ENCODE data around the gene TYMS.

The TYMS gene

GRCh38 chr18:686339-687111 is 29.1 kb downstream of the TYMS start:
- no peak overlapping the region for H3K4me3 ChIP-seq (replicated peaks; ENCODE audit: low read depth, low read length)
- no peak for DNase-seq (ENCODE audit: extremely low read depth, low read depth)

DNA sequence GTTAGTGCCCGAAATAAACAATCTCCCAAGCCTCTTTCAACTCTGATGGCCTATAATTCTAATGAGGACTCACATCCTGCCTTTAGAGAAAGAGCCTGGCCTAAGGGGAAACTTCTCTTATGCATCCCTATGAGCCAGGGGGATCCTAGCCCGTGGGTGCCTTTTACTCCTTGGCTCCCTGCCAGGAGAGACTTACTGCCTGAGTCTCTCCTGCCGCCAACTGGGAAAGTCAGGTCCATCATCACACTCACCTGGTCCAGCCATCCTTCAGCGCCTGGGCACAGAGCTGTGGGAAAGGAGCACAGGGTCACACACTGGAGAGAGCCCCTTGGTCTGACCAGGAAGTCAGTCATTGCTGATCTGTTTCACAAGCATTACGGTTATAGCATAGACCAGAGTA is 30.9 kb downstream of the TYMS start:
- DNase-seq (ENCODE audit: extremely low read depth, low read depth) = no peak

More at GRCh38 chr18:686339-687111, 29.1 kb downstream of the TYMS start:
- TF ChIP-seq, protein P1, sequence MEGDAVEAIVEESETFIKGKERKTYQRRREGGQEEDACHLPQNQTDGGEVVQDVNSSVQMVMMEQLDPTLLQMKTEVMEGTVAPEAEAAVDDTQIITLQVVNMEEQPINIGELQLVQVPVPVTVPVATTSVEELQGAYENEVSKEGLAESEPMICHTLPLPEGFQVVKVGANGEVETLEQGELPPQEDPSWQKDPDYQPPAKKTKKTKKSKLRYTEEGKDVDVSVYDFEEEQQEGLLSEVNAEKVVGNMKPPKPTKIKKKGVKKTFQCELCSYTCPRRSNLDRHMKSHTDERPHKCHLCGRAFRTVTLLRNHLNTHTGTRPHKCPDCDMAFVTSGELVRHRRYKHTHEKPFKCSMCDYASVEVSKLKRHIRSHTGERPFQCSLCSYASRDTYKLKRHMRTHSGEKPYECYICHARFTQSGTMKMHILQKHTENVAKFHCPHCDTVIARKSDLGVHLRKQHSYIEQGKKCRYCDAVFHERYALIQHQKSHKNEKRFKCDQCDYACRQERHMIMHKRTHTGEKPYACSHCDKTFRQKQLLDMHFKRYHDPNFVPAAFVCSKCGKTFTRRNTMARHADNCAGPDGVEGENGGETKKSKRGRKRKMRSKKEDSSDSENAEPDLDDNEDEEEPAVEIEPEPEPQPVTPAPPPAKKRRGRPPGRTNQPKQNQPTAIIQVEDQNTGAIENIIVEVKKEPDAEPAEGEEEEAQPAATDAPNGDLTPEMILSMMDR (IDR thresholded peaks at IDR 0.05; ENCODE audit: low read depth, low read length, missing control alignments) = no peak

GRCh38 chr18:692824-693223 is 35.4 kb downstream of the TYMS start:
- DNase-seq (ENCODE audit: extremely low read depth, low read depth) = no peak
- TF ChIP-seq, protein P1 (IDR thresholded peaks at IDR 0.05; ENCODE audit: low read depth, low read length, missing control alignments) = no peak
- no peak overlapping the region for H3K4me3 ChIP-seq (replicated peaks; ENCODE audit: low read depth, low read length)

More for the DNA sequence above, 30.9 kb downstream of the TYMS start:
- no peak overlapping the region for H3K4me3 ChIP-seq (replicated peaks; ENCODE audit: low read depth, low read length)
- TF ChIP-seq, protein P1 (IDR thresholded peaks at IDR 0.05; ENCODE audit: low read depth, low read length, missing control alignments) = no peak

DNA sequence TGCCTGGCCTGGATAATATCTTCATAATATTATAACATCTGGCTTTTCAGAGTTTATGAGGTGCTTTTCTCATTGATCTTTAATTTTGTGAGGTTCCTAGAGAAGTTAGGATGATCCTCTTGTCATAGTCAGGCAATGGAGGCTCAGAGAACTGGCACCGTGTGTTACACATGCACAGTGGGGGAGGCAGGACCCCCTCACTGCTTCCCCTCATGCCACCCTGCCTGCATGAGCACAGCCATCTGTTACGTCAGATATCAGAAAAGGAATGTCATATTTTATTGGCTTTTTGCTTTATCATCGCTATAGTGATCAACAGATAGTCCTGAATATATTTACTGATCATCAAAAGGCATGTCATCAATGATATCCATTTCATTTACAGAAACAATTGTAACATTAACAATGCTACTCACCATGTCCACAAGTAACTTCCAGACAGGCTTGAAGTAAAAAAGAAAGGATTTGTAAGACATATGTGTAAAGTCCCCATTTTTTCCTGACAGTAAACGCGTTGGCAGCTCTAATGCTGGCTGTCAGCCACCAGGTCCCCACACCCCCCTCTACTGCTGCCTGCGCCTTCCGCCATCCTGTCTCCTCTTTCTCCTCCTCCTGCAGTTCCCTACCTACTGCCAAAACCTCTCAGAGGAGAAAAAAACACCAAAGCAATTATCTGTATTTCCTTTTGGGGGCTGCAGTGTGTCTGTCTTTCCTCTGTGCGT is 36.2 kb downstream of the TYMS start:
- TF ChIP-seq, protein P1 (IDR thresholded peaks at IDR 0.05; ENCODE audit: low read depth, low read length, missing control alignments) = no peak
- DNase-seq (ENCODE audit: extremely low read depth, low read depth) = no peak
- H3K4me3 ChIP-seq (replicated peaks; ENCODE audit: low read depth, low read length) = no peak overlapping the region

- DNase-seq (ENCODE audit: extremely low read depth, low read depth) = no peak
- TF ChIP-seq, protein P1 (IDR thresholded peaks at IDR 0.05; ENCODE audit: low read depth, low read length, missing control alignments) = no peak
- H3K4me3 ChIP-seq (replicated peaks; ENCODE audit: low read depth, low read length) = no peak overlapping the region
Measured at GRCh38 chr18:697012-697411, 39.6 kb downstream of the TYMS start.

GRCh38 chr18:697800-698199 is 40.3 kb downstream of the TYMS start:
- TF ChIP-seq, protein P1 (IDR thresholded peaks at IDR 0.05; ENCODE audit: low read depth, low read length, missing control alignments) = no peak
- no peak overlapping the region for H3K4me3 ChIP-seq (replicated peaks; ENCODE audit: low read depth, low read length)
- DNase-seq (ENCODE audit: extremely low read depth, low read depth) = no peak
